ENCODE data around the gene GATA5. TPM values are rescaled to one million over a fixed set of nuclear protein-coding genes. Genes with fewer than 3 reads are reported as not detected.

The GATA5 gene
- total RNA-seq, 4 donors from 2014 or later: 1.7 to 48.3 (median 39.5) TPM

GRCh38 chr20:62454904-62455636 is 20.7 kb downstream of the GATA5 start:
- no peaks in the 10 kb centered on the region for H3K27me3 ChIP-seq
- no peaks in the 10 kb centered on the region for H3K9me3 ChIP-seq
- TF ChIP-seq POLR2A (IDR thresholded peaks at IDR 0.05): no peak
- TF ChIP-seq, protein P1, sequence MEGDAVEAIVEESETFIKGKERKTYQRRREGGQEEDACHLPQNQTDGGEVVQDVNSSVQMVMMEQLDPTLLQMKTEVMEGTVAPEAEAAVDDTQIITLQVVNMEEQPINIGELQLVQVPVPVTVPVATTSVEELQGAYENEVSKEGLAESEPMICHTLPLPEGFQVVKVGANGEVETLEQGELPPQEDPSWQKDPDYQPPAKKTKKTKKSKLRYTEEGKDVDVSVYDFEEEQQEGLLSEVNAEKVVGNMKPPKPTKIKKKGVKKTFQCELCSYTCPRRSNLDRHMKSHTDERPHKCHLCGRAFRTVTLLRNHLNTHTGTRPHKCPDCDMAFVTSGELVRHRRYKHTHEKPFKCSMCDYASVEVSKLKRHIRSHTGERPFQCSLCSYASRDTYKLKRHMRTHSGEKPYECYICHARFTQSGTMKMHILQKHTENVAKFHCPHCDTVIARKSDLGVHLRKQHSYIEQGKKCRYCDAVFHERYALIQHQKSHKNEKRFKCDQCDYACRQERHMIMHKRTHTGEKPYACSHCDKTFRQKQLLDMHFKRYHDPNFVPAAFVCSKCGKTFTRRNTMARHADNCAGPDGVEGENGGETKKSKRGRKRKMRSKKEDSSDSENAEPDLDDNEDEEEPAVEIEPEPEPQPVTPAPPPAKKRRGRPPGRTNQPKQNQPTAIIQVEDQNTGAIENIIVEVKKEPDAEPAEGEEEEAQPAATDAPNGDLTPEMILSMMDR (IDR thresholded peaks at IDR 0.05): no peak

DNA sequence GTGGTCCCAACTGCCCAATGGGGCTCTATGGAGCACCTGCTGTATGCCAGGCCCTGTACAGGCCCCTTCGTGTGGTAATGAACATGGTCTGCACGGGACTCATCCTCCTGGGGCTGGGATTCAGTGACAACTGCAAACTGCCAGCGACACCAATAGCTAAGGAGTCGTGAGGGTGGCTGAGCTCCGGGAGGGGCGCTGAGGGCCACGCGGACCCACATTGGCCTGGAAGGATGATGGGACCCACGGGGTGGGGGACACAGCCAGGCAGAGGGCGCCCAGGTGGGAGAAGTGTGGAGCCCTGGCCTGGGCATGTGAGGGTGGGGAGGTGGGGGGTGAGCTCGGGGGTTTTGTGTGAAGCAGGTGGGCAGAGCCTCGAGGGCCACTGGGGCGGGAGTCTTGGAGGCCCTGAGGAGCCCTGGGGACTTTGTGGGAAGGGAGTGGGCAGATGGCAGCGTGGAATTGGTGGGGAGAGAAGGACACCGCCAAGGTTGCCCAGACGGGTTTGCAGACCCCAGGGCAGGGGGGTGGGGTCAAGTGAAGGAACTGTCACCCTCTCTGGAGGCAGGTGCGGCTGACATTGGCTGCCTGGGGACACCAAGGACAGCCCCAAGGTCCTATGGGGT is 22.5 kb downstream of the GATA5 start:
- Histone ChIP-seq H3K4me3 (no peak overlapping the region), H3K27me3 (no peaks in the 10 kb centered on the region), H3K9me3 (no peaks in the 10 kb centered on the region), H3K36me3 (no peaks in the 10 kb centered on the region), H3K4me1 (peaks cover 0 to 22% (median 0%) of the 10 kb centered on the region in 4 donors), H3K27ac (no peak overlapping the region)
- TF ChIP-seq POLR2A (IDR thresholded peaks at IDR 0.05): no peak
- TF ChIP-seq, protein P1 (IDR thresholded peaks at IDR 0.05): no peak
- DNase-seq: no peak

More at GRCh38 chr20:62454904-62455636, 20.7 kb downstream of the GATA5 start:
- no peaks in the 10 kb centered on the region for H3K36me3 ChIP-seq
- H3K4me3 ChIP-seq: no peak overlapping the region
- H3K4me1 ChIP-seq: peaks cover 0 to 13% (median 0%) of the 10 kb centered on the region in 4 donors
- DNase-seq: no peak
- no peak overlapping the region for H3K27ac ChIP-seq

GRCh38 chr20:62452475-62453095 is 23.2 kb downstream of the GATA5 start:
- H3K27me3 ChIP-seq: no peaks in the 10 kb centered on the region
- H3K4me3 ChIP-seq: no peak overlapping the region
- no peaks in the 10 kb centered on the region for H3K9me3 ChIP-seq
- H3K4me1 ChIP-seq: peaks cover 0 to 22% (median 0%) of the 10 kb centered on the region in 4 donors
- DNase-seq: peak in 2 of 3 donors; percentile 79 to 80
- H3K27ac ChIP-seq: no peak overlapping the region
- no peak for TF ChIP-seq POLR2A (IDR thresholded peaks at IDR 0.05)
- TF ChIP-seq, protein P1 (IDR thresholded peaks at IDR 0.05): no peak
- no peaks in the 10 kb centered on the region for H3K36me3 ChIP-seq

- DNase-seq: no peak
- TF ChIP-seq POLR2A (IDR thresholded peaks at IDR 0.05): no peak
- TF ChIP-seq, protein P1 (IDR thresholded peaks at IDR 0.05): no peak
- peaks cover 0 to 22% (median 0%) of the 10 kb centered on the region in 4 donors for H3K4me1 ChIP-seq
- no peak overlapping the region for H3K27ac ChIP-seq
- H3K36me3 ChIP-seq: no peaks in the 10 kb centered on the region
- H3K4me3 ChIP-seq: no peak overlapping the region
- H3K27me3 ChIP-seq: no peaks in the 10 kb centered on the region
- H3K9me3 ChIP-seq: no peaks in the 10 kb centered on the region
These were observed 23.8 kb downstream of the GATA5 start for GRCh38 chr20:62451970-62452369.

GRCh38 chr20:62451156-62451767 is 24.5 kb downstream of the GATA5 start:
- DNase-seq: no peak
- H3K27ac ChIP-seq: peak overlapping the region in 1 of 4 donors; percentile 90
- peaks cover 0 to 22% (median 0%) of the 10 kb centered on the region in 4 donors for H3K4me1 ChIP-seq
- TF ChIP-seq, protein P1 (IDR thresholded peaks at IDR 0.05): no peak
- TF ChIP-seq POLR2A (IDR thresholded peaks at IDR 0.05): no peak
- H3K9me3 ChIP-seq: no peaks in the 10 kb centered on the region
- H3K4me3 ChIP-seq: no peak overlapping the region
- H3K36me3 ChIP-seq: no peaks in the 10 kb centered on the region
- no peaks in the 10 kb centered on the region for H3K27me3 ChIP-seq
